ENCODE data around the gene H6PD. TPM values are rescaled to one million over a fixed set of nuclear protein-coding genes. Genes with fewer than 3 reads are reported as not detected.

The H6PD gene
- total RNA-seq, 2 experiments from 2014 or later, result 7.5 to 7.8 TPM

- no peaks in the 10 kb centered on the region for H3K36me3 Mint-ChIP-seq (ENCODE audit: low read depth)
- TF ChIP-seq, protein P1, sequence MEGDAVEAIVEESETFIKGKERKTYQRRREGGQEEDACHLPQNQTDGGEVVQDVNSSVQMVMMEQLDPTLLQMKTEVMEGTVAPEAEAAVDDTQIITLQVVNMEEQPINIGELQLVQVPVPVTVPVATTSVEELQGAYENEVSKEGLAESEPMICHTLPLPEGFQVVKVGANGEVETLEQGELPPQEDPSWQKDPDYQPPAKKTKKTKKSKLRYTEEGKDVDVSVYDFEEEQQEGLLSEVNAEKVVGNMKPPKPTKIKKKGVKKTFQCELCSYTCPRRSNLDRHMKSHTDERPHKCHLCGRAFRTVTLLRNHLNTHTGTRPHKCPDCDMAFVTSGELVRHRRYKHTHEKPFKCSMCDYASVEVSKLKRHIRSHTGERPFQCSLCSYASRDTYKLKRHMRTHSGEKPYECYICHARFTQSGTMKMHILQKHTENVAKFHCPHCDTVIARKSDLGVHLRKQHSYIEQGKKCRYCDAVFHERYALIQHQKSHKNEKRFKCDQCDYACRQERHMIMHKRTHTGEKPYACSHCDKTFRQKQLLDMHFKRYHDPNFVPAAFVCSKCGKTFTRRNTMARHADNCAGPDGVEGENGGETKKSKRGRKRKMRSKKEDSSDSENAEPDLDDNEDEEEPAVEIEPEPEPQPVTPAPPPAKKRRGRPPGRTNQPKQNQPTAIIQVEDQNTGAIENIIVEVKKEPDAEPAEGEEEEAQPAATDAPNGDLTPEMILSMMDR (IDR thresholded peaks at IDR 0.05), result no peak
- ChIA-PET POLR2A (no interaction called here), CTCF (interaction anchor here (0.8 kb wide), 1 partner anchor 10 kb away, joined by 4 read pairs; no protein-coding TSS in a partner anchor)
- no peak overlapping the region for H3K4me3 Mint-ChIP-seq
- intact Hi-C loops (cut with micrococcal nuclease), result no loop called here
- ATAC-seq (no peak), DNase-seq (no peak)
- H3K27me3 Mint-ChIP-seq, result peaks cover 15% of the 10 kb centered on the region
- no peaks in the 10 kb centered on the region for H3K9me3 Mint-ChIP-seq
- H3K27ac Mint-ChIP-seq, result no peak overlapping the region
- H3K4me1 Mint-ChIP-seq (ENCODE audit: low read depth), result peaks cover 2% of the 10 kb centered on the region
Observed at GRCh38 chr1:9191231-9191630, 43.3 kb upstream of the H6PD start.

- no peaks in the 10 kb centered on the region for H3K9me3 Mint-ChIP-seq
- intact Hi-C loops (cut with micrococcal nuclease), result no loop called here
- no peak overlapping the region for H3K27ac Mint-ChIP-seq
- ChIA-PET POLR2A (no interaction called here), CTCF (interaction anchor here (2.6 kb wide), 1 partner anchor 82 kb away, joined by 10 read pairs; no protein-coding TSS in a partner anchor)
- no peak overlapping the region for H3K4me3 Mint-ChIP-seq
- peaks cover 27% of the 10 kb centered on the region for H3K27me3 Mint-ChIP-seq
- no peaks in the 10 kb centered on the region for H3K36me3 Mint-ChIP-seq (ENCODE audit: low read depth)
- peaks cover 6% of the 10 kb centered on the region for H3K4me1 Mint-ChIP-seq (ENCODE audit: low read depth)
- no peak for DNase-seq
- TF ChIP-seq, protein P1 (IDR thresholded peaks at IDR 0.05), result no peak
- no peak for ATAC-seq
Observed at GRCh38 chr1:9192578-9193232, 41.9 kb upstream of the H6PD start.

GRCh38 chr1:9193233-9193625 lies 41.3 kb upstream of the H6PD start:
- Mint-ChIP-seq H3K27ac (no peak overlapping the region), H3K4me3 (no peak overlapping the region), H3K27me3 (peaks cover 33% of the 10 kb centered on the region), H3K4me1 (ENCODE audit: low read depth) (peaks cover 6% of the 10 kb centered on the region), H3K36me3 (ENCODE audit: low read depth) (no peaks in the 10 kb centered on the region), H3K9me3 (no peaks in the 10 kb centered on the region)
- POLR2A ChIA-PET, result no interaction called here
- CTCF ChIA-PET, result interaction anchor here (1.2 to 2.6 kb wide), 2 partner anchors 57 to 82 kb away, joined by 3 to 10 read pairs; no protein-coding TSS in a partner anchor
- DNase-seq (no peak), ATAC-seq (no peak)
- intact Hi-C loops (cut with micrococcal nuclease), result no loop called here
- TF ChIP-seq, protein P1 (IDR thresholded peaks at IDR 0.05), result no peak

- Mint-ChIP-seq H3K4me3 (no peak overlapping the region), H3K4me1 (ENCODE audit: low read depth) (peaks cover 11% of the 10 kb centered on the region), H3K36me3 (ENCODE audit: low read depth) (no peaks in the 10 kb centered on the region), H3K27me3 (peaks cover 39% of the 10 kb centered on the region), H3K27ac (no peak overlapping the region), H3K9me3 (no peaks in the 10 kb centered on the region)
- ChIA-PET POLR2A (no interaction called here), CTCF (interaction anchor here (1.2 to 2.6 kb wide), 2 partner anchors 56 to 83 kb away, joined by 3 to 10 read pairs; no protein-coding TSS in a partner anchor)
- intact Hi-C loops (cut with micrococcal nuclease), result no loop called here
- ATAC-seq, result no peak
- TF ChIP-seq, protein P1 (IDR thresholded peaks at IDR 0.05), result no peak
- no peak for DNase-seq
Observed at GRCh38 chr1:9194024-9194423, 40.5 kb upstream of the H6PD start.

DNA sequence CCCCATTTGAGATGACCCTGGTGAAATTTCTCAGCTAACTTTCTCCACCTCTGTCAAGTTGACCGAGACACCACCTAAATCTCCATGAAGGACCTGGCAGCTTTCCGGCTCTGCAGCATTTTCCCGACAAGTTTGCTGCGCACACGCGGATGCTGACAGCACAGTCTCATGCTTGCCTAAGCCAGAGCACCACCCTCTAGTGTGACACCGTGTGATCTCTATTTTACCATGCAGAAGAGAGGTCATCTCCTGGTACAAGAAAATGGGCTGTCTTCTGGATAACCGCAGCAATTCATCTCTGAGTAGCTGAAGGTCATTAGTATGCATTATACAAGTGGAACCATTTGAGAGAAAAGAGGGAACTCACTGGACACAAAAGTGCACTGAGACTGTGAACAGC lies 38.9 kb upstream of the H6PD start:
- Mint-ChIP-seq H3K27me3 (peaks cover 51% of the 10 kb centered on the region), H3K9me3 (no peaks in the 10 kb centered on the region), H3K36me3 (ENCODE audit: low read depth) (no peaks in the 10 kb centered on the region), H3K4me3 (no peak overlapping the region), H3K27ac (no peak overlapping the region), H3K4me1 (ENCODE audit: low read depth) (peaks cover 19% of the 10 kb centered on the region)
- intact Hi-C loops (cut with micrococcal nuclease), result loop anchor here (2.0 kb wide), 1 partner anchor 85 kb away; no protein-coding TSS in a partner anchor
- no peak for DNase-seq
- TF ChIP-seq, protein P1 (IDR thresholded peaks at IDR 0.05), result no peak
- CTCF ChIA-PET, result interaction anchor here (1.0 to 6.7 kb wide), 8 partner anchors 49 to 259 kb away, joined by 3 to 63 read pairs (median 4); no protein-coding TSS in a partner anchor
- ATAC-seq, result no peak
- POLR2A ChIA-PET, result interaction anchor here (0.6 kb wide), 1 partner anchor 238 kb away, joined by 3 read pairs; no protein-coding TSS in a partner anchor
